Stimulated activated CD8-positive, alpha-beta memory T cell treated with anti-CD3 and anti-CD28 coated beads, Interleukin-7, amount 100 ng/mL, for 24 hours (primary cell): ENCODE data around the gene GRIN2A.

Experiments used
- DNase-seq: peaks from one replicate; pipeline ENCODE4 v3.0.0-alpha.2; 2020; ENCODE audit warnings: low read depth

The GRIN2A gene

DNA sequence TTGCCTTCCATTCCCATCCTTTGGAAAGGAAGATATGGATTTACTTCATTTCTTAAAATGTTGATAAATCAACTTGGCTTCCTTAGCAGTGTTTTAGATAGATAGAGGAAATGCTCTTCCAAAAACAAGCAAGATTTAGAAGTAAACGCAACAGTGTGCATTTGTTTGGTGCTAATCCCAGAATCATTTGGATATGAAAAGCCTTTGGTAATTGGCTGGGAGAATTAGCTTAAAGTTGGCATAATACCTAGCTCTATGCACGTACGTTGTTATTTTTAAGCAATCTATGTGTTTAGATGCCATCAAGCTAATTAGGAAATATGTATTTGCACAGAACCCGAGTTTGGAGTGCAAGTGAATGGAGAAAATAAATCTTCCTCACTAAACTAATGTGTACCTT, 415.3 kb downstream of the GRIN2A start:
- DNase-seq: no peak

GRCh38 chr16:9763505-9763904, 418.7 kb downstream of the GRIN2A start:
- DNase-seq: no peak

DNA sequence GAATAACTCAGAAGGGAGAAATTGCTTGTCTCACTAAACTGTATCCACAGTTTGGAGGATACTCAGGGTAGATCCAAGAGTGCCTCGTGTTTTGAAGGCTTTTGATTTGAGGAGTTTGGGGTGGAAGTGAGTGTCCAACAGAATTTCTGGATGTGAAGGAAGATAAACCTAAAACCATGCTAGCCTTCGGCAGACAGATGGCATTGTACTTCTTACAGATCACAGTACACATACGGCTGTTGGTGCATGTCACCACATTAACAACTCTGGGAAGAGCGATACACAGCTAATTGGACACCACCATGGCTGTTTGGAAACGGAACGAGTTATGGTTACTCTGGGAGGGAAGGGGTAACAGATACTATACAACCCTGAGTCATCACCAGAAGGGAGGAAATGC, 420.4 kb downstream of the GRIN2A start:
- DNase-seq: no peak

DNA sequence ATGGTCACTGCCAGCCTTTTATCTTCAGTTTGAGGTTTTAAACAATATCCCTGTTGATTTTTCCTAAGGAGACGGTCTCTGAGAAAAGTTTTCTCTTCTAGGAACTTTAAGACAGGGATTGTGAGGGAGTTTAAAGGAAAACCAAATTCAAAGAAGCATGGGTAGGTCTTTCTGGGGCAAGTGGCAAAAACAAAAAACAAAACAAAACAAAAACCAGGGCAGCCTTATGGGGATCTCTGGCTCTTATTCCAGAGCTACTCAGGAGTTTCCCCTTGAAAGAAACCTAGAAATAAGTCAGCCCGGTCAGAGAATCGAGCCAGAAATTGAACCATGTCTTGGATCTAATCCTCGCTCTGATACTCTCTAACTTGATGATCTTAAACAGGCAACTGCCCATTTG, 424.5 kb downstream of the GRIN2A start:
- DNase-seq: no peak

- DNase-seq: no peak
These were observed 425.8 kb downstream of the GRIN2A start for GRCh38 chr16:9756434-9756833.

DNA sequence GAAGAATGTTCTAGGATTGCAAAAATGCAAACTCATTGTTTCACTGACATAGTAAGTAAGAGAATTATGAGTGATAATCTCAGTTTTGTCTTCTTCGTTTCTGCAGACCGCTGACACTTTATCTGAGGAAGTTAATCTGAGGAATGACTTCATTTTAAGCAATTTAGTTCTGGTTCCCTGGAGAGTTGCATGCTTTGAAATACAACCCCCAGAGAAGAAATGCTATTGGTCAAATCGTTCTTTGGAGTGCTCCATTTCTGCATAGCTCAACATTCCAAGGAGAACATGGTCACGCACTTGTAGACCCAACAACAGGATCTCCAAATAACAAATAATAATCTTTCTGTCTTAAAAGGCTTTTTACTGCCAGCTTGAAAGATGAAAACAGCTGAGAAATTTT, 427.1 kb downstream of the GRIN2A start:
- no peak for DNase-seq

GRCh38 chr16:9741776-9742175, 440.5 kb downstream of the GRIN2A start:
- DNase-seq: no peak

DNA sequence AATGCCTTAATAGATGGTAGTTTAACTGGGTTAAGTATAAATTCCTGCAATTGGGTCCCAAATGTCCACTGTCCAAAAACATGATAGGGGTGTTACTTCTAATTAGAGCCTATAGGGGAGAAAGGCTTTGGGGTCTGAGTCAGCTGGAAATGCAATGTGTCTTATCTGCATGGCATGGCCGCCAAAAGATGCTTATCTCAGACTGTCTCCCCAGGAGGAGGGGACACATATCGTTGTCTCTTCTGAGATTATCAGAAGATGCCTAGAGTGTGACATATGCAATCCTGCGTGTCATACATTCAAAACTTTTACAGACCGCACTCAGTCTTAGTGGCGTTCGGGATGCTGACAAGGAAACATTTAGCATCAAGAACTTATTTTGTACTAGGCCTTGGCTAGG, 442.9 kb downstream of the GRIN2A start:
- DNase-seq: no peak

GRCh38 chr16:9738690-9739089, 443.5 kb downstream of the GRIN2A start:
- DNase-seq: no peak

DNA sequence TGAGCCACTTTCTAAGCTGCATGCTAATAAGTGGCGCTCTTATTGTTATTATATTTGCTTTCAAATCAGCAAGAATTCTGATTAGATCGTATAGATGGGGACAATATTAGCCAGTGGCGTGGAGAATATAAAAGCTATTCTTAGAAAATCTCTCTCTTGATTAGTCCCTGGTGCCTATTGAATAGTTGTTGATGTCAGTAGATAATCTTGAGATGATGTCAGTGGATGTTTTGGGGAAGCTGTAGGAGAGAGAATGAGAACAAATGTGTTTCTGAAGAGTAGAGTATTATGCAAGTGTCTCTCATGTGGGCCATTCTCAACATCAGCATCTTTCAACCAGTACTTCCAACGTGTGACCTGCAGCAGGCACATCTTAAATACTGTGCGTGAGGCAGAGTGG, 445.7 kb downstream of the GRIN2A start:
- DNase-seq: no peak

DNA sequence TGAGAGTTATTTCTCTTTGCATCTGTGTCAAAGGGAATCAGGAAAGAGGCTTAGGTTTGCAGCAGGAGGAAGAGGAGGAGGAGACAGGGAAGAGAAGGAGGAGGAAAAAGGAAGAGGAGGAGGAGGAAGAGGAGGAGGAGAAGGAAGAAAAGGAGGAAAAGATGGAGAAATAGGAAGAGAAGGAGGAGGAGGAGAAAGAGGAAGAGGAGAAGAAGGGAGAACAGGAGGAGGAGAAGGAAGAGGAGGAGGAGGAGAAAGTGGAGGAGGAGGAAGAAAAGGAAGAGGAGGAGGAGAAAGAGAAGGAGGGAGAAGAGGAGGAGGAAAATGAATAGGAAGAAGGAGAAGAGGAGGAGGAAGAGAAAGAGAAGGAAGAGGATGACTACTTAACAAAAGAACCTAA, 459.1 kb downstream of the GRIN2A start:
- DNase-seq: no peak

DNA sequence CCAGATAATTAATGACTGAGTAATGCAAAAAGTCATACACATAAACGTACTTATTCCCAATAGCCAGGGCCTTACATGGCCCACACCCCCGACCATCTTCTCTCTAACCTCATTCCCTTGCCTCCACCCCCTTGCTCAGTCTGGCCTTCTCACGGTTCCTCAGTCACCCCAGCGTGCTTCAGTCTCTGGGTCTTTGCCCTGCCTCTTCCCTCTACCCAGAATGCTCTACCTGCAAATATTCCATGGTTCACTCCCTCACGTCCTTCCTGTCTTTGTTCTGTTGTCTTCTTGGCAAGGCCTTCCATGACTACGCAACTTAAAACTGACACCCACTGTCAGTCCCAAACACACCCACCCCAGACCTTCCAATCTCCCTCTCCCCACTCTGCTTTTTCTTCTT, 468.3 kb downstream of the GRIN2A start:
- no peak for DNase-seq

DNA sequence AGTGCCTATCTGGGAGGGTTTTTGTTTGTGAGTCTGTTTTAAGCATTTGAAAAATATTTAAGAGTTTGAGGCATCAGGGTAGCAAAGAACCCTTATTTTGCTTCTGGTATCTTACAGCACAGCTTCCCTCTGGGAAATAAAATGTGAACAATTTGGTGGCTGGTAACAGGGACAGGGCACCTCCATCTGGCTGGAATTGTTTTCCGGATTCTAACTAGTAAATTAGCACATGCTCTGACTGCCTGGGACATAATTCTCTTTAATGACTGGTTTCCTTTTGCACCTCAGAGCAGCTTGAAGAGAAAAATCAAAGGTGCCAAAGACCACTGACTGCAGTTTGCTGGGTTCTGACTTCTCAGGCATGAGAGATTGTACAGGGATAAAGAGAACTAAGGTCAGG, 469.1 kb downstream of the GRIN2A start:
- no peak for DNase-seq

DNA sequence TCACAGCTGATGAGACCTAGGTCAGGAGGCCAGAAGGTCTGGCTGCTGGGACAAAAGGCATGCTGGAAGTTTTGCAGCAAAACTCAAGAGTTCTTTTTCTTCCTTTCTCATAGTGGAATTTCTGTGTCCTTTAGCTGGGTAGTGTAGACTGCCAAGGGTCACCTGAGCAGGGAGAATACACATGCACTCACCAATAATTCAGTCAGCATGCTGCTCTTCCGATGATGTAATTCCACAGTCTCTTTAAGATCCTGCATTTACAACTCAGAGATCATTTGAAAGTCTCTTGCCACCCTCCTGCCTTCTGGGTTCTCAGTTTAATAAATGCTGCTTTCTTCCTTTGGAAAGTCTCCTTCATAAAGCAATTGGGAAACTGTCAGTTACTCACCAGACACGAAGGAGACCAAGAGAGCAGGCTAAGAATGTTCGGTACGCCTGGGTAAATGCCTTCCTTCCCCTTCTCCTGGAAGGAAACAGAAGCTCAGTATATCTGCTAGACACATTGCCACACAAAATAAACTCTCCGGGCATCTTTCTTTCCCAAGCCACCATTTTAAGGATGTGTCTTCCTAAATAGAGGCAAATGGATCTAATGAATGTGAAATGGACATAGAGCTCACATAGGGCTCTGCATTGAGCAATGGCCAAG, 473.1 kb downstream of the GRIN2A start:
- no peak for DNase-seq

- DNase-seq: no peak
These were observed 475.9 kb downstream of the GRIN2A start for GRCh38 chr16:9706217-9706836.

GRCh38 chr16:9703731-9704130, 478.5 kb downstream of the GRIN2A start:
- DNase-seq: no peak
